ENCODE measurements around the gene PLAC9. TPM values are rescaled to one million over a fixed set of nuclear protein-coding genes. Genes with fewer than 3 reads are reported as not detected.

Gene PLAC9
- total and polyA plus RNA-seq, 2 donors (not counting 3 experiments of a cell fraction or from before 2014, with no cell fraction given) = 1.7 to 2.0 TPM

GRCh38 chr10:80156216-80156615 lies 23.7 kb downstream of the PLAC9 start:
- FAIRE-seq (no peak), DNase-seq (ENCODE audit: low read depth, low spot score) (no peak)
- peaks cover 9 to 23% of the 10 kb centered on the region in 2 experiments for H3K36me3 ChIP-seq (ENCODE audit: control insufficient read depth in 2 of 2, extremely low read depth in 1 of 2, insufficient read depth in 2 of 2, low read length in 2 of 2)
- no peaks in the 10 kb centered on the region for H3K9me1 ChIP-seq (replicated peaks; ENCODE audit: control insufficient read depth, extremely low read depth, insufficient read depth, low read length)
- H3K9ac ChIP-seq (replicated peaks; ENCODE audit: extremely low read depth, insufficient read depth, low read length) = no peak overlapping the region
- H3K9me3 ChIP-seq (replicated peaks; ENCODE audit: control insufficient read depth, insufficient read depth, low read length) = no peaks in the 10 kb centered on the region
- dilution Hi-C loops (cut with MboI; ENCODE audit: extremely low pct_ligation_motif_present, low sequenced_read_pairs) = no loop called here
- H2AFZ ChIP-seq (ENCODE audit: low read depth, low read length) = no peak overlapping the region
- CTCF ChIA-PET = interaction anchor here (1.1 to 1.3 kb wide), 2 partner anchors 12 to 44 kb away, joined by 3 read pairs; no protein-coding TSS in a partner anchor
- POLR2A ChIA-PET = no interaction called here
- no TSS peak for BruUV-seq (replicated peaks)
- peaks cover 13% of the 10 kb centered on the region for H3K4me1 ChIP-seq (ENCODE audit: control insufficient read depth, extremely low read depth, insufficient read depth, low read length)
- TF ChIP-seq POLR2AphosphoS5 (IDR thresholded peaks at IDR 0.05; ENCODE audit: insufficient read depth, low read depth, low read length) = no peak
- no peak for TF ChIP-seq MAX (IDR thresholded peaks at IDR 0.05; ENCODE audit: insufficient read depth, insufficient read length)
- no peak for TF ChIP-seq GATA2 (IDR thresholded peaks at IDR 0.05; ENCODE audit: insufficient read depth, insufficient read length, low read depth, low read length)
- TF ChIP-seq EZH2 (IDR thresholded peaks at IDR 0.05; ENCODE audit: borderline replicate concordance, low read depth, low read length, severe bottlenecking) = no peak
- no peak for TF ChIP-seq MYC (IDR thresholded peaks at IDR 0.05; ENCODE audit: low read depth, low read length)
- TF ChIP-seq CTCF (IDR thresholded peaks at IDR 0.05; ENCODE audit: extremely low read depth in 1 of 2, insufficient read depth in 1 of 2, low read depth in 1 of 2, low read length in 2 of 2) = no peak
- TF ChIP-seq POLR2A (IDR thresholded peaks at IDR 0.05; ENCODE audit: low read depth, low read length) = no peak
- TF ChIP-seq JUN (IDR thresholded peaks at IDR 0.05; ENCODE audit: borderline replicate concordance, insufficient read depth, insufficient read length, low read depth) = no peak
- no peaks in the 10 kb centered on the region for H3K79me2 ChIP-seq (ENCODE audit: control insufficient read depth, insufficient read depth, low read length)
- intact Hi-C loops (cut with micrococcal nuclease) = no loop called here
- no peak overlapping the region for H3K4me3 ChIP-seq (replicated peaks in 1 of 3; ENCODE audit: insufficient read depth in 1 of 3, low read depth in 1 of 3, low read length in 3 of 3)
- H3K27me3 ChIP-seq (ENCODE audit: control insufficient read depth in 2 of 2, insufficient read depth in 2 of 2, low read length in 2 of 2) = no peaks in the 10 kb centered on the region
- H4K20me1 ChIP-seq (replicated peaks; ENCODE audit: control insufficient read depth, extremely low read depth, insufficient read depth, low read length) = no peaks in the 10 kb centered on the region
- H3K27ac ChIP-seq (ENCODE audit: insufficient read depth, low read depth, low read length) = no peak overlapping the region
- no peak overlapping the region for H3K4me2 ChIP-seq (ENCODE audit: insufficient read depth, low read length)
